Peyer's patch (tissue), 4 donors: ENCODE data around the gene CD300LB. TPM values are rescaled to one million over a fixed set of nuclear protein-coding genes. Genes with fewer than 3 reads are reported as not detected.

Experiments
- DNase-seq, 3 donors: peaks; one replicate each; pipeline ENCODE4 v3.0.0-alpha.2; 2017 to 2019
- H3K27ac ChIP-seq, 4 donors: fragments of 200-600 bp; sonication (generic); one replicate each; pipeline ENCODE4 v1.5.1; 2016 to 2019
- H3K27me3 ChIP-seq, 2 donors: fragments of 200-600 bp; sonication (generic); one replicate each; pipeline ENCODE4 v1.5.1; 2019
- H3K36me3 ChIP-seq, 3 donors: fragments of 200-600 bp; sonication (generic); one replicate each; pipeline ENCODE4 v1.5.1; 2016 to 2019
- H3K4me1 ChIP-seq, 4 donors: fragments of 200-600 bp; sonication (generic); one replicate each; pipeline ENCODE4 v1.5.1; 2016 to 2019
- H3K4me3 ChIP-seq, 4 donors: fragments of 200-600 bp; sonication (generic); 1 replicate in 3 of 4; 2 replicates in 1 of 4; pipeline ENCODE4 v1.5.1; 2016 to 2019; ENCODE audit warnings: mild to moderate bottlenecking in 1 of 4
- H3K9me3 ChIP-seq, 4 donors: fragments of 200-600 bp; sonication (generic); one replicate each; pipeline ENCODE4 v1.5.1; 2016 to 2019; ENCODE audit warnings: mild to moderate bottlenecking in 1 of 4
- CTCF ChIP-seq, 6 experiments: fragments of 450-650 bp in 4 of 6; fragments of 200-600 bp in 2 of 6; sonication (generic) in 1 of 6; IDR thresholded peaks; one replicate each; pipeline ENCODE4 v1.5.1; 2017 to 2019; ENCODE audit warnings: antibody characterized with exemption in 6 of 6, mild to moderate bottlenecking in 3 of 6, moderate library complexity in 1 of 6
- POLR2A ChIP-seq, 2 donors: fragments of 450-650 bp; IDR thresholded peaks; one replicate each; pipeline ENCODE4 v1.5.1; 2017; ENCODE audit warnings: antibody characterized with exemption in 2 of 2, mild to moderate bottlenecking in 2 of 2, moderate library complexity in 2 of 2
- total RNA-seq, 4 donors: library from RNA; depleted of rRNA; stranded (reverse); fragments of >200 nt; gene quantifications; one replicate each; pipeline ENCODE4 v1.1.0, GENCODE V29; 2016

Gene CD300LB
- total RNA-seq, 4 donors from 2014 or later: not detected

GRCh38 chr17:74484066-74484465 is 47.2 kb downstream of the CD300LB start:
- DNase-seq: peak in 1 of 3 donors; percentile 36
- no peak overlapping the region for H3K27ac ChIP-seq
- no peaks in the 10 kb centered on the region for H3K9me3 ChIP-seq
- no peaks in the 10 kb centered on the region for H3K36me3 ChIP-seq
- TF ChIP-seq POLR2A (IDR thresholded peaks at IDR 0.05) (no peak), CTCF (IDR thresholded peaks at IDR 0.05) (no peak)
- no peaks in the 10 kb centered on the region for H3K27me3 ChIP-seq
- peaks cover 0 to 9% (median 0%) of the 10 kb centered on the region in 4 donors for H3K4me1 ChIP-seq
- no peak overlapping the region for H3K4me3 ChIP-seq

GRCh38 chr17:74481621-74482020 is 49.7 kb downstream of the CD300LB start:
- H3K4me1 ChIP-seq: peaks cover 0 to 17% (median 2%) of the 10 kb centered on the region in 4 donors
- TF ChIP-seq POLR2A (IDR thresholded peaks at IDR 0.05): no peak
- no peak for TF ChIP-seq CTCF (IDR thresholded peaks at IDR 0.05)

GRCh38 chr17:74480290-74480689 is 51.0 kb downstream of the CD300LB start:
- Histone ChIP-seq H3K27ac (no peak overlapping the region), H3K4me1 (peaks cover 0 to 17% (median 2%) of the 10 kb centered on the region in 4 donors), H3K36me3 (peaks cover 0 to 3% (median 0%) of the 10 kb centered on the region in 3 donors), H3K27me3 (no peaks in the 10 kb centered on the region), H3K9me3 (peaks cover 0 to 9% (median 0%) of the 10 kb centered on the region in 4 donors), H3K4me3 (no peak overlapping the region)
- TF ChIP-seq POLR2A (IDR thresholded peaks at IDR 0.05) (no peak), CTCF (IDR thresholded peaks at IDR 0.05) (no peak)
- no peak for DNase-seq

More at GRCh38 chr17:74481621-74482020, 49.7 kb downstream of the CD300LB start:
- H3K4me3 ChIP-seq: no peak overlapping the region
- no peak for DNase-seq
- H3K36me3 ChIP-seq: no peaks in the 10 kb centered on the region
- H3K27me3 ChIP-seq: no peaks in the 10 kb centered on the region
- H3K9me3 ChIP-seq: no peaks in the 10 kb centered on the region
- H3K27ac ChIP-seq: no peak overlapping the region

GRCh38 chr17:74478420-74479100 is 52.7 kb downstream of the CD300LB start:
- no peak for TF ChIP-seq POLR2A (IDR thresholded peaks at IDR 0.05)
- no peak for TF ChIP-seq CTCF (IDR thresholded peaks at IDR 0.05)
- DNase-seq: peak in 1 of 3 donors; percentile 64

GRCh38 chr17:74477411-74477810 is 53.9 kb downstream of the CD300LB start:
- peaks cover 0 to 9% (median 0%) of the 10 kb centered on the region in 4 donors for H3K9me3 ChIP-seq
- no peaks in the 10 kb centered on the region for H3K27me3 ChIP-seq
- DNase-seq: no peak
- H3K4me1 ChIP-seq: peaks cover 0 to 21% (median 2%) of the 10 kb centered on the region in 4 donors
- H3K4me3 ChIP-seq: no peak overlapping the region
- TF ChIP-seq POLR2A (IDR thresholded peaks at IDR 0.05) (no peak), CTCF (IDR thresholded peaks at IDR 0.05) (no peak)
- peak overlapping the region in 2 of 4 donors; percentile 49 to 57 for H3K27ac ChIP-seq
- H3K36me3 ChIP-seq: peaks cover 0 to 3% (median 0%) of the 10 kb centered on the region in 3 donors

More at GRCh38 chr17:74478420-74479100, 52.7 kb downstream of the CD300LB start:
- H3K4me3 ChIP-seq: no peak overlapping the region
- no peaks in the 10 kb centered on the region for H3K27me3 ChIP-seq
- peaks cover 0 to 17% (median 2%) of the 10 kb centered on the region in 4 donors for H3K4me1 ChIP-seq
- H3K36me3 ChIP-seq: peaks cover 0 to 3% (median 0%) of the 10 kb centered on the region in 3 donors
- H3K9me3 ChIP-seq: peaks cover 0 to 9% (median 0%) of the 10 kb centered on the region in 4 donors
- H3K27ac ChIP-seq: peak overlapping the region in 2 of 4 donors; percentile 49 to 57
